CD4-positive, alpha-beta T cell treated with Interleukin-2 at 100 ng/mL for 4 hours (primary cell): ENCODE measurements around the gene DYSF.

ENCODE experiments used
- DNase-seq: peaks from one replicate; pipeline ENCODE4 v3.0.0-alpha.2; 2020; ENCODE audit warnings: low spot score

The DYSF gene

DNA sequence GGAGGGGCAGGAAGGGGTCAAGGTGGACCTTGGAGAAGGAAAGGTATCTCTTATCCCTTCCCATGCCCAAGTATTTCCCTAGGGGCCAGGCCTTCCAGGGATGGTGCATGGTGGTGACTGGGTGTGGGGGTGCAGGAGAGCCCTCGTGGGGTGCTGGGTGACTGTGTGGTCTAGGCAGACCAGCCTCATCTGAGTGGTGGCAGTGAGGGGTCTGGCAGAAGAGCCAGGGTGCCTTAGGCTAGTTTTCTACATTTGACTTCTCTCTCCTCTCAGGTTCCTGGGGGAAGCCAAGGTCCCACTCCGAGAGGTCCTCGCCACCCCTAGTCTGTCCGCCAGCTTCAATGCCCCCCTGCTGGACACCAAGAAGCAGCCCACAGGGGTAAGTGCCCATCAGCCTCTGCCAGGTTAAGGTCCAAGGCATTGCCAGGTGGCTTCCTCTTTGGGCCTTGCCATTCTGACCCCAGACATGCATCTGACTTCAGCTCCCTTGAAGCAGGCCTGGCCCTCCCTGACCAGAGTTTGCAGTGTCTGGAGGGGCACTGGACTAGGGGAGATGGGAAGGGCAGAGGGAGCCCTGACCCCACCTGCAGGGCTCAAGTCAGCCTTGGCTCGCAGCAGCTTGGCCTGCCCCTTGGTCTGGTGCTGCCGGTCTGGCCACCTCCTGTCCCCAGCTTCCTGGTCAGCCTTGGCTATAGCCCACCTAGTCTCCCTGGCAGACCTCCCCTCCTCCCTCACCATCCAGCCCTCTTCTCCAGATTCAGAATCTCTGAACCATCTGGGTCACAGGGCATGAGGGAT lies 49.8 kb downstream of the DYSF start:
- no peak for DNase-seq

DNA sequence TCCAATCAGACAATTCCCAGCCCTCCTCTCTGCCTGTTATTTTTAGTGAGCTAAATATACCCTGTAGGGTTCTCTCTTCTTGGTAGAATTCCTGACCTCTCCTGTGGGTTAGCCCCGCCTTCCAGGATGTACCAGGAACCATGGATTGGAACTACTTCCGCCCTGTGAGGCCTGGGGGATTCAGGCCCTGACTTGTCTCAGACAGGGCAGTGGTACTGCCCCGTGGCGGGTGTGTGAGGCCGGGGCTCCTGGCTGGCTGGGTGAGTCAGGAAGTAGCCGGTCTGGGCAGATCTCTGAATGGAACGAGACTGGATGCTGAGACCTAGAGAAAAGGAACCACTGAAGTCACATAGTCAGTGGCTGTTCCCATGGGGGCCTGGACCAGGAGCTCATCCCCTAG lies 50.5 kb downstream of the DYSF start:
- DNase-seq, result no peak

DNA sequence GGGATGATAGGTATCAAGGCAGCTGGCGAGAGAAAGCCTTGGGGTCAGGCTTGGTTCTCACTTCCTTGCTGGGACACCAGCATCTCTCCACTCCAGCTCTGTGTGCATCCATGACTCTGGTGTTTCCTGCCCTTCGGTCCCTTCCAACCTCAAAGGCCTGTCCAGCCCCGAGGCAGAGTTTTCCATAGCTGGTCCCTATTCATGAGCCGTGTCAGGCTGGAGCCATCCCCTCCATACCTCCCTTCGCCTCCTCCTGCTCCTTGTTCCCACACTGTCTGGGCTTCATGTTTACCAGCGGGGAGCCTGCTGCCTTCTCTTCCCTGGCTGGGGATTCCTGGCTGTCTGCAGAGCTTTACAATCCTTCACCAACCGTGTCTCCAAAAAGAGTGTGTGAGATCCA lies 51.2 kb downstream of the DYSF start:
- no peak for DNase-seq

DNA sequence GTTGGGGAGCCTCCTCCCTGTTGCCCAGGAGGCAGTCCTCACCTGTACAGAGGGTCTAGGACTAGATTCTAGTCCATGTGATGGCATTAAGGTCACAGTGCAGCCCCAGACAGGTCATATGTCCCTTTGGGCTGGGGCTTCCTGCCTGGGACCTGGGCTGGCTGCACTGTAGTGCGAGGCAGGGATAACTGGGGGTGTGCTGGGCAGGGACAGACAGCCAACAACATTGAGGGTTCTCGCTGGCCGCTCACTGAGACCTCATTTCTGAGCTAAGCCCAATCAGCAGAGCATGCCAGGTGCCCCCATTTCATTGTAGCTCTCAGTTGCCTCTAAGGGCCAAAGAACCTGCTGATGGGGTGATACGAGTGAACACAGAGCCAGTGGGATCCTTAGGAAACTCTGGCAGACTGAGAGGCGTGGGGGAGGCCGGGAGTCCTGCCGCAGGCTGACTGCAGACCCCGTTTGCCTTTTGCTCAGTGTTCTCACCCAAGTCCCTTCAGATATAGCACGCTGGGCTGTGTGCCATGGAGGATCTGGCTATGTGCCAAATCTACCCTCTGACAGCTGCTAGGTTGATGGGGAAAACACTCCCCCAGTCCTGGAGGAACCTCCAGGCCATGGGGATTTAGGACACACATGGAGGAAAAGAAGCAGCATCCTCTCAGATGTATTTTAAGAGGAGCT lies 51.9 kb downstream of the DYSF start:
- no peak for DNase-seq

DNA sequence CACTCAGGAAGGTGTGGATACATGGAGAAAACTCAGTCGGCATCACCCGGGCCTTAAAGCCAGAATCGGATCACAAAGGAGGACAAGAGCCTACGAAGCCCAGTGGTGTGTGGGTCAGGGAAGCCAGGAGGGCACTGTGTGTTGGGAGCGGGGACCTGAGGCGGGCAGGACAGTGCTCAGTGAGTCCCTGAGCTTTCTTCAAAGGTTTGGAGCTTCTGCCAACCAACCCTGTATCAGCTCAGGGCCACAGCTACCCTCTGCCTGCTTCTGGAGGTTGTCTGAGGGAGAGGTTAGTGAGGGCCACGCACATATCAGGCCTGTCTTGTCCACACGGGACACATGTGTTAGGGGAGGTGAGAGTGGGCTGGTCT lies 52.4 kb downstream of the DYSF start:
- DNase-seq, result no peak

DNA sequence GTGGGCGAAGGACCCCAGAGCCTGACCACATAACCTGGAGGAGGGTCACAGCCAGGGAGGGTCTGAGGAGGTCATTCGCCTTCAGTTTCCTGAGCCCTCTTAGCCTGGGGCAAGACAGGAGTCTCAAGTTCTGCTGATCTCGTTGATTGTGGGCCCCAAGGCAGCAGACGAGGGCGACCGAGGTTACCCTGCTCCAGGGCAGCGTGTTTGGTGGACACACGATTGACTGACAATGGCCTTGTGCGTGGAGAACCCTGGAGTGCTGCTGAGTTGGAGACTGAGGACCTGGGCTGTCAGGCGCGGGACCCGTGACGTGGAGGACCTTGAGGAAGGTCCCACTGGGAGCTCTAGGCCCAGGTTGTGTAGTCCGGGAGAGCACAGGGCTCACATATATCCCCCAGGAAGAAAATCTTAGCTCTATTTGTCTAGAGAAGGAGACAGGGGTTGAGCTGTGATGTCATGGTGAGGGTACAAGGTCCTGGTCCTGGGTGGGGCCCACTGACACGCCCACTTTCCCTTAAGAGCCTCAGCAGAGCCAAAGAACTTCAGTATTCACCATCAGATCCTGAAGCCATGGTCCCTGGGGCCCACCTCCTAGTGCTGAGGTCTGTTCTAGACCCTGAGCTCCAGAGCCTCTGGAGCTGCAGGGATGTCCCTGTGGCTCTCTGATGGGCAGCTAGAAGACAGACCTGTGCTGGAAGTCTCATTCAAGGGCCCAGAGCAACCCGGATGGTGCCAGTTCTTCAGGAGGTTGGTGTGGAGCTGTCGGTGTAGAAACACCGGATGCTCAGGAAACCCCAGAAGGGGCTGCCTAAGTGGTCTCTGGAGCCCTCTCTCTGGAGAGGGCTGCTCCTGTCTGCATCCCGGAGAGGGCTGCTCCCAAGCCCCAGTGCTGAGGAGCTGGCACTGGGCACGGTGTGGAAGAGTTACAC lies 53.1 kb downstream of the DYSF start:
- no peak for DNase-seq

DNA sequence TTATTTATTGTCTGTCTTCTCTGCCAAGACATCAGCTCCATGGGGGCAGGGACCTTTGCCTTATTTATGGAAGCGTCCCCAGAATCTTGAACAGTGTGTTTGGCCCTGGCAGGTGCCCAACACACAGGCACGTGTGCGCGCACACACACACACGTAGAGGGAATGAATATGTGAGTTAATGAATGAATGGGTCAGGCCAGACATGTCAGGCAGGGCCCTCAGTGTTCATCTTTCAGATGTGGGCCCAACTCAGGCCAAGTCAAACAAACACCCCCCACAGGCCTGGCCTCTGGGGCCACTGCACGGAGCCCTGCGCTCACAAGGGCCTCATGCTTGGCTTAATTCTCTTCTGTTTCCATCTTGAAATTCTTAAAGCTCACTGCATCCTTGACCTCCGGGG lies 54.1 kb downstream of the DYSF start:
- DNase-seq, result no peak

DNA sequence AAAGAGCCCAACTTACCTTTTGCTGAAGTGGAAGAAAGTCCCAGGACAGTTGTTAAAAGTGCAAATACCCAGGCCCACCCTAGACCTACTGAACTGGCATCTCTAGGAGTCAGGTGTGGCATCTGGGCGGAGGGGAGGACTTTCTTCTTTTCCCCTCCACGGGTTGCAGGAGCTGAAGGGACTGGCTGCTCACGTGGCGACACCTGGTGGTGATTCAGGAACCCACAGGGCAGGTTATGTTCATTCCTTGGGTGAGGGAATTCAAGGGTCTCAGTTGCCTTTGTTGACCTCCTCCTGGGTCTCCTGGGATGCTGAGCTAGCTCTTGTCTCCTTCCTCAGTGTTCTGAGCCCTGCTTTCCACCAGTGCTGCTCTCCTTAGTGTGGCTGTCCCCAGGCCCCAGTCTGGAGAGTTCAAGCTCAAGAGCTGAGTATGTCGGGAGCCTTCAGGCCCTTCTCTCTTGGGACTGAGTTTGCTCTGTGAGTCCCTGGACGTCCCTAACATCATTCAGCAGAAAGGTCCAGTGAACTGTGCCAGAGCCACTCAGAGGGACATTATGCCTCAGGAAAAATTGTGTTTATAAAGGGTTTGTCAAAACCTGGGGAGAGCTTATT lies 56.9 kb downstream of the DYSF start:
- DNase-seq, result peak; percentile 65

DNA sequence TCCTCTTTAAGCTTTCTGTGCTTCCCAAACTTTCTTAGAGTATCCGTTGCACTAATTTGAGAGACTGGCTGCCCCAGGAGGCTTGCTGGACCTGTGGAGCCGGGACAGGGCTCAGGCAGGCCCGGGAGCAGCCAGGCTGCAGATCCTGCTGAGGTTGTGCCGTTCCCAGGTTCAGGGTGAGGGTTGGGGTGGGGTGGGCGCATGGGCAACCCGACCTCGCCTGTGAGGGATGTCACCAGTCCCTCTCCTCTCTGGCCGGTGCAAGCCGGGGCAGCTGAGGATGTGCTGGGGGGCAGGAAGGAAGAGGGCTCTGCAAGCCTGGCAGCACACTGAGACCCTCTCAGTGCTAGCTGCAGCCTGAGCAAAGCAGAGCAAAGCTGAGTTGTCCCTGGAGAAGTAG lies 57.6 kb downstream of the DYSF start:
- no peak for DNase-seq

DNA sequence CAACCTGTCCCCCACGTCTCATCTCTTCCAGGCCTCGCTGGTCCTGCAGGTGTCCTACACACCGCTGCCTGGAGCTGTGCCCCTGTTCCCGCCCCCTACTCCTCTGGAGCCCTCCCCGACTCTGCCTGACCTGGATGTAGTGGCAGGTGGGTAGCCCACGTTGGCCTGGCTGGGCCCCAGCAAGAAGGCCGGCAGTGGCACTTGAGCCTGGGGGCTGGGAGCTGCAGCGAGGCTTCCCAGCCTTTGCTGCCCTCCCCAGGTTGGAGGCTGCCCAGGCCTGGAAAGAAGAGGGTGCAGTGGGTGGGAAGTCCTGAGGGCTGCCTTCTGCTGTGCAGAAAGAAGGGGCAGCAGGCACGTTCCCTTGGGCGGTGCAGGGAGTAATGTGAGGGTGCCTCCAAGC lies 58.4 kb downstream of the DYSF start:
- DNase-seq, result no peak

DNA sequence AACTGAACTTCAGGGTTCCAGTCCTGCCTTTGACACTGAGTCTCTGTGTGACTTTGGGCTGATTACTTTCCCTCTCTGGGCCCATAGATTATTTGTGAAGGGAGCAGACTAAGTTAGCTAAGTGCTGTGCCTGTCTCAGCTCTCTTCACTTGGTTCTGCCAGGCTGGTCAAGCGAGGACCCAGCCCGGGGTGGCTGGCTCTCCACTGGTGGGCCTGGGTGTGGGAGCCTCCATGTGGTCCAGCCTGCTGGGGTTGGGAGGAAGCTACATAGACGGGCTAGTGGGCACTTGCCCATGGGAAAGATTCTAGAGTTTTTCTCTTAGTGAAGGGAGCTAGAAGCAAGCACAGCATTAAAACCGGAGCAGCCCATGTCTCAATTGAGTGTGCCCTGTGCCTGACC lies 59.0 kb downstream of the DYSF start:
- no peak for DNase-seq

DNA sequence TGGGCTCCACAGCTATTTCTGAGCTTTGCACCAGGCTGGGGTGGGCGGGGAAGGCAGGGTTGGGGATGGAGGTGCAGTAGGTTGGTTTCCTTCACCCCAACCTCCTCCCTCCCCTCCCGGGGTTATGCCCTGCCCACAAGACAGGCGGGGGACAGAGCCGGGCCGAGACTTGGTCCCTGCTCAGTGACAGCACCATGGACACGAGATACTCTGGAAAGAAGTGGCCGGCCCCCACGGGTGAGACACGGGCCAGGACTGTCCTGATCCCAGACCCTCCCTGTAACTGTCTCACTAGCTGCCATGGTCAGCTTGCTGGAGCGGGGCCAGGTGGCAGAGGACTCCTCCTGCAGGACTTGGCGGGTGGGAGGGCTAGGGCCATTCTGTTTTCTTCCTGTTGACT lies 59.7 kb downstream of the DYSF start:
- no peak for DNase-seq

DNA sequence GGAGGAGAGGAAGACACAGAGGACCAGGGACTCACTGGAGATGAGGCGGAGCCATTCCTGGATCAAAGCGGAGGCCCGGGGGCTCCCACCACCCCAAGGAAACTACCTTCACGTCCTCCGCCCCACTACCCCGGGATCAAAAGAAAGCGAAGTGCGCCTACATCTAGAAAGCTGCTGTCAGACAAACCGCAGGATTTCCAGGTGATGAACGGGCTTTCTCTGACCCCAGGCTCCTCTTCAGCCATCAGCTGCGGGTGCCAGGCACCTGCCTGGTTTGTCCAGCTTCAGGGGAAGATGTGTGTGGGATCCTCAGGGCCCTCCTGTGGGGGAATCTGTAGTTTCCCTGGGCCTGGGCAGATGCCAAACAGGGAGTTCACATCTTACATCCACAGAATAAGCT lies 60.4 kb downstream of the DYSF start:
- DNase-seq, result no peak

DNA sequence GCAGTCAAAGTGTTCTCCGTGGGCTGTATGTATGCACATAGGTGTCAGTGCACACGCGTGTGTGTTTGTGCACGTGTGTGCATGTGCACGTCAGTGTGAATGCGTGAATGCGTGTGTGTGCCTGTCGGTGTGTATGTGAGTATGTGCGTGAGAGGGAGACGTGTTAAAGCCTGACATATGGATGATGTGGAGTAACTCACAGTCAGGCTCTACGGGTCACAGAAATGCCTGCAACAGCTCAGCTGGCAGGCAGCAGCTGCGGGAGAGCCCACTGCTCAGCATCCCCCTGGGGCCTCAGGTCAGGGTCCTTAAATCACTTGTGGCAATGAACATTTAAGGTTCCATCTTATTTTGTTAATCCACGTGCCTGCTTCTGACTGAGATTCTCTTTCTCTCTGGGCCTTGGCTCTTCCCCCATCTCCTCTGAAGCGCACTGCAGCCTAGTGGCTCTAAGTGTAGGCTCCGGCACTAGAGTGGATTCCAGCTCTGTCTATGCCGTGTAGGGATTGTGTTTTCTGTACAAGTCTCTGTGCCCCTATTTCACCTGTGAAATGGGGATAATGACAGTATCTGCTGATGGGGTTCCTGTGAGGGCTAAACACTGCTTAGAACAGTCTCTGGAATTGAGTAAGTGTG lies 63.0 kb downstream of the DYSF start:
- DNase-seq, result no peak

DNA sequence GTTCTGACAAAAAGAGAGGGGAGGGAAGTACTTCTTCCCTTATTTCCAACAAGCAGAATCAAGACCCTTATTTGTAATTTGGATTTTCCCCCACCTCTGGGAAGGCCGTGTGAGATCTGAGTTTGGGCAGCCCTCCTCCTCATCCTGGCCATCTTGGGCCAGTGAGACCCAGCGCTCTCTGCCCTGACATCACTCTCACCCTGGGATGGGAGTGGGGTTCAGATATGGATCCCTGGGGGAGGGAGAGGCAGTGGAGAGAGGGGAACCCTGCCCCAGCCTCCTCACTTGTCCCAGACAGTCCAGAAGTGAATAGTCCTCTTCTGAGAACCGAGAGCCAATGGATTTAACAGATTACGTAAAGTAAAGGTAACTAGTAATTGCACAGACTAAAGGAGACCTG lies 64.5 kb downstream of the DYSF start:
- no peak for DNase-seq

DNA sequence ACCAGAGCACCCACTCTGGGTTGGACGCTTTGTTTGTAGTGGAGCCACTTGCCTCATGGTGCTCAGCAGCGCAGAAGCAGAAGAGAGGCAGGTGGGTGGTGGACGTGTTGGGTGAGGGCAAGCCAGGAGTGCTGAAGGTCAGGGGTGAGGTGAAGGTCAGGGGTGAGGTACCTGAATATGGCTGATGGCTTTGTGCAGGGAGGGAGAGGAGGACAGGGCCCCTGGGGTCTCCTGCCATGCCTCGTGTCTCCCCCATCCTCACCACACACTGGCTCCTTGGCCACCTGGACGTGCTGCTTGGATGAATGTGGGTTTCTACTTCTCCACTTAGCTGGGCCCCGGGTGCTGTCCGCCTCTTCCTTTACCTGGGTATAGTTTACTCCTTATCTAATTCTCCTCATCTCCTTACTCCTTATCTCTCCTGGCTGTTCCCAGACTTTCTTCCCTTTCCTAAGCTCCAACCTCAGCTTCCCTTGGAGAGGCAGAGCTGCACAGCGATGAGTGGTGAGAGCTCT lies 68.1 kb downstream of the DYSF start:
- no peak for DNase-seq

DNA sequence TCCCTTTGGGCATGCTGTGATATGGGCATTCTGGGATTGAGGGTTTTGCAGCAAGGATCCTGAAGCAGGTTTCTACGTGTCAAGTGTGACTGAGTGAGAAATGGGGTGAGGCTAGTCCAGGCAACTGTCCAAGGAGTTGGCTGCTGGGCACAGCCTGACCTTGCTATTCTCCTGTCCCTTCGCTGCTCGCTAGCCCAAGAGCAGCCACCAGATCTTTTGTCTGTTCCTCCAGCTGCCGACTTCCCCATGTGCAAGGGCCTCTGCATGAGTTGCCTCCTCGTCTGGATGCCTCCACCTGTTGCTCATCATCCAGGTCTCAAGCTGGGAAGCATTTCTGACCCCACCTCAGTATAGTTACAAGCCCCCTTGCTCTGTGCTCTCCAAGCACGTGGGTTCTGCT lies 71.1 kb downstream of the DYSF start:
- DNase-seq, result no peak

DNA sequence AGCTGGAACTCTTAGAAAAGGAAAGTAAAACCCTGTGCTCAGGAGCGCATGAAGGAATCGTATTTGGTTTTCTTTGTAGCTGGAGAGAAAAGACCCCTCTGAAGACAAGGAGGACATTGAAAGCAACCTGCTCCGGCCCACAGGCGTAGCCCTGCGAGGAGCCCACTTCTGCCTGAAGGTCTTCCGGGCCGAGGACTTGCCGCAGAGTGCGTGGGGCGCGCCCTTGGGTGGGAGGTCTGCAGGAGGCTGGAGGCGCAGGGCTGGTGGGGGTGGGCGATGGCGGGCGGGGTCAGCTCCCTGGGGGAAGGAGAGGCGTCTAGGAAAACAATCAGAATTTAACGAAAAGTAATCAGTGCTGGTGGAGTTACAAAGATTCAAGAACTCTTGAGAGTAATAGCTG lies 72.8 kb downstream of the DYSF start:
- no peak for DNase-seq

DNA sequence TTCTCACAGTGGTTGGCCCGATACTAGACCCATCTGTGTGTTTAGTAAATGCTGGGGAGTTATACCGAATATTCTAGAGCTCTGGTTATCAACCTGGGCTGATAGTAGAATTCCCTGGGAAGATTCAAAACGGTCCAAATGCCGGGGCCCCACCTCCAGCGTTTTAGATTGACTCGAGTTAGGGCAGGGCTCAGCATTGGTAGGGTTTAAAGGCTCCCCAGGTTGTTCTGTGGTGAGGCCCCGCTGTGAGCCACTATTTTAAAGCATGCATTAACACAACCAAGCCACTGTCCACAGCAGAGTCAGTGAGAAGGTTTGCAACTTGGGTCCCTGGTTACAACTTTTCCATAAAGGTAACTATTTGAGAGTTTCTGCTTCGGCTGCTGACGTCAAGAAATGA lies 73.6 kb downstream of the DYSF start:
- DNase-seq, result no peak

DNA sequence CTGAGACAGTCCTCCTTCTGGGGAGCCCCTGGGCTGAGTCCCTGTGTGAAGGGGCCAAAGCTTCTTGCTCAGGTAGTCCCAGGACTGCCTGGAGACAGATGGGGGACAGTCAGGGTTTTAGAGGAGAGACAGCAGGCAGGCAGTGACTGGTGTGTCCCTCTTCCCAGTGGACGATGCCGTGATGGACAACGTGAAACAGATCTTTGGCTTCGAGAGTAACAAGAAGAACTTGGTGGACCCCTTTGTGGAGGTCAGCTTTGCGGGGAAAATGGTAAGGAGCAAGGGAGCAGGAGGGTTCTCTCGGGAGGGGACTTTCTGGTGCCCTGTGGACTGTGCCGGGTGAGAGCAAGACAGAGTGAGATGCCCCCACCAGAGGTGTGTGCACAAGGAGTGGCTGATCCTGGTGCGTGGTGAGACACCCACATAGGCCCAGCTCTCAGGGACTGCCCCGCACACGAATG lies 74.8 kb downstream of the DYSF start:
- DNase-seq, result no peak

DNA sequence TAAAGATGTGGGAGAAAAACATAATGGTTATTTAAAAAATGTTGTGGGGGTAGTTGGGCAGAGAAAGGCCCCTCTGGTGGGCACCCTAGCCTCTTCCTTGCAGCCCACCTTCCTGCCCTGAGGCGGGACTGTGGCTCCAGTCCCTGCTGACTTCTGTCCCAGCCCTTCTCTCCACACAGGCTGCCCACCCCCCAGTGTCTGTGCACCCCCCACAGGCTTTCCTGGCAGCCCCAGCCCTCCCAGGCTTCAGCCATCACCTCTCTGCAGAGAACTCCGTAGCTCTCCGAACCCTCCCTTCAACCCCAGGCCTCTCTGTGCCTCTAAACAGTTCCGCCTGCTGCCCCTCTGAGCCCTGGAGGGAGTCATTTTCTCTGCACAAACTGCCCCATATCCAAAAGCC lies 75.4 kb downstream of the DYSF start:
- DNase-seq, result no peak

DNA sequence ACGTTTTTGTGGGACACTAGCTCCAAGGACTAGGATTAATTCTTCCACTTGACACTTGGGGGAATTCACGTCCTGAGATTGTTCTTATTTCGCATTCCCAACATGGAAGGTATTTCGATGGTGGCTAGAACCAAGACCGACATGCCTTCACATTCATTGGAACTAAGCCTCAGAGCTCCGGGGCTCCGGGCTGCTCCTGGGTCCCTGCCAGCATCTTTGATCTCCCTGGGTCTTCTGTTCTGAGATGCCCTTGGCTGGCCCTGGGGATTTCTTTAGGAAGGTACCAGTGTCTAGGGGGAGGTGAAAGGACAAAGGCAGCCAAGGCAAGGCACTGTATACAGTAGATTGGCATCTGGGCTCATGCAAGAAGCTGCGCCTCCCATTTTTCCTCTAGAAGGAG lies 76.8 kb downstream of the DYSF start:
- no peak for DNase-seq
